Suppressor macrophage treated with lipopolysaccharide for 1 hour (primary cell): ENCODE measurements around the gene ZPBP2.
"Not testable (repeated sequence)": the region's sequence is repeated elsewhere in the genome, so short reads cannot be mapped to it uniquely, and the experiment has no call there.

Experiments used
- DNase-seq, 3 donors: peaks; one replicate each; pipeline ENCODE4 v3.0.0-alpha.2; 2020 to 2022

ZPBP2 gene, protein sequence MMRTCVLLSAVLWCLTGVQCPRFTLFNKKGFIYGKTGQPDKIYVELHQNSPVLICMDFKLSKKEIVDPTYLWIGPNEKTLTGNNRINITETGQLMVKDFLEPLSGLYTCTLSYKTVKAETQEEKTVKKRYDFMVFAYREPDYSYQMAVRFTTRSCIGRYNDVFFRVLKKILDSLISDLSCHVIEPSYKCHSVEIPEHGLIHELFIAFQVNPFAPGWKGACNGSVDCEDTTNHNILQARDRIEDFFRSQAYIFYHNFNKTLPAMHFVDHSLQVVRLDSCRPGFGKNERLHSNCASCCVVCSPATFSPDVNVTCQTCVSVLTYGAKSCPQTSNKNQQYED

DNA sequence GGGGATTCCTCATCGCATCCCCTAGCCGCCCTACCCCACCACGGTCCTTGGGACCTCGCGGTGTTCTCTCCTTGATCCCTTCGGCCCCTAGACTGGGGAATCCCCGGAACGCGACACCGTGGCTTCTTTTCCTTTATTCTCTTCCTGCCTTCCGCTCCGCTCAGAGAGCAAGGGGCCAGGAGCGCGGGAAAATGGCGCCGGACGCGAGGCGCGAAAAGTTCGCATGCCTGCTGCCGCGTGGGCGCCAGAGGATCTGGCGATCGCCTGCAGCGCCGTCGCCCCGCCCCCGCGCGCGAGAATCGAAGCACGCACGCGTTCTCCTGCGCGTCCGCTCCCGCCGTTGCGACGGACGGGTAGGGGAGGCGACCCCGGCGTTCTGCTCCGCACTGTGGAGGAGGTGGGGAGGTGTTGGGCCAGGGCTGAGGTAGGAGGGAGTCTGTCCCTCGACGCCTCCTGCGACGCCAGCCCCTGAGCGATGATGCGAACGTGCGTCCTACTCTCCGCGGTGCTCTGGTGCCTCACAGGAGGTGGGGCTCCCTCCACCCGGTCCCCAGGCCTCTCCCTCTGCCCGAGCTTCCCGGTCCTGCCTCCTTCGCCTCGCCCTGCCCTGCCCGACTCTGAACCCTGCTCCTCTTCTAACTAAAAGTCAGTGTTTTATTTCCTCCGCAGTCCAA, at the start of gene ZPBP2:
TSS of gene ZPBP2 (plus strand) at position 323 of the 674 bp plus-strand sequence. CDS start at position 476, 153 bp downstream.
- DNase-seq = peak in 2 of 3 donors; percentile 12

DNA sequence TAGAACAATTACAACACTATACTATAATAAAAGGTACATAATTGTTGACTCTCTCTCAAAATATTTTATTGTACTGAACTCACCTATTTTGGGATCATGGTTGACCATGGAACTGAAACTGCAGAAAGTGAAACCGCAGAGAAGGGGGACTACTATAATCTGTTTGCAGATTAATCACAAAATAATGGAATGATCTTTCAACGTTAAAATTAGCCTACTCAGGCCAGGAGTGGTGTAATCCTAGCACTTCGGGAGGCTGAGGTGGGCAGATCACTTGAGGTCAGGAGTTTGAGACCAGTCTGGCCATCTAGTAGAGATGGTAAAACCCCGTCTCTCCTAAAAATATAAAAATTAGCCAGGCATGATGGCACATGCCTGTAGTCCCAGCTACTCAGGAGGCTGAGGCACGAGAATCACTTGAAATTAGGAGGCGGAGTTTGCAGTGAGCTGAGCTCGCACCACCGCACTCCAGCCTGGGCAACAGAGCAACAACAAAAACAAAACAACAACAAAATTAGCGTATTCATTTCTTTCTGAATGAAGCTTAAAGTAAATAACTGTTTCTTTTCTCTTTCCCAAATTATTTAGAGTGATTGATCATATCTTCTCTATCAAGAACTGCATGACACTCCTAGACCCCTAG, 49.5 kb upstream of the ZPBP2 start:
- DNase-seq = no peak

DNA sequence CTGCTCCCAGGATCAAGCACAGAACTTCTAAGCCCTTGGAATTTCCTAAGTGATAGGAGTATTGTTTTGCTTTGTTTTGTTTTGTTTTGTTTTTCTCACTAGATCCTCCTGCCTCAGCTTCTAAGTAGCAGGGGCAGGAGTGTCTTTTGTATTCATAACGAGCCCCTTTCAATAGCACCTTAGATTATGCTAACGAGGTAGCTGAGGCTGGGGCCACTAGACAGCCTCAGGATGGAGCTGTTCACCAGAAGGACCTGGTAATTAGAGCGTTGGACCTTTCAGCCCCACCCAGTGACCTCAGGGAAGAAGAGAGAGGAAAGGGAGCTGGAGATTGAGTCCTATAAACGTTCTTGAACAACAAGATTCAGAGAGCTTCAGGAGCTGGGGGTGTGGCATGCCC, 47.5 kb upstream of the ZPBP2 start:
- no peak for DNase-seq

DNA sequence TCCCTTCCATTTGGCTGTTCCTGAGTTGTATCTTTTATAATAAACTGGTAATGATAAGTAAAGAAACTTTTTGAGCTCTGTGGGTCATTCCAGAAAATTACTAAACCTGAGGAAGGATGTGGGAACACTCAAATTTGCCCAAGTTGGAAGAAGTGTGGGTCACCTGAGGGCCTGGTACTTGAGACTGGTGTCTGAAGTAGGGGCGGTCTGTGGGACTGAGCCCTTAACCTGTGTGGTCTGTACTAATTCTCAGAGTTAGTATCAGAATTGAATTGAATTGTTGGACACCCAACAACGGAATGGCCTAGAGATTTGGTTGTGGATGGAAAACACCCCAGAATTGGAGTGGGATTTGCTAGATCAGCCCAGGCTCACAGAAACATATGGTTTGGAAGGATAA, 47.0 kb upstream of the ZPBP2 start:
- no peak for DNase-seq

DNA sequence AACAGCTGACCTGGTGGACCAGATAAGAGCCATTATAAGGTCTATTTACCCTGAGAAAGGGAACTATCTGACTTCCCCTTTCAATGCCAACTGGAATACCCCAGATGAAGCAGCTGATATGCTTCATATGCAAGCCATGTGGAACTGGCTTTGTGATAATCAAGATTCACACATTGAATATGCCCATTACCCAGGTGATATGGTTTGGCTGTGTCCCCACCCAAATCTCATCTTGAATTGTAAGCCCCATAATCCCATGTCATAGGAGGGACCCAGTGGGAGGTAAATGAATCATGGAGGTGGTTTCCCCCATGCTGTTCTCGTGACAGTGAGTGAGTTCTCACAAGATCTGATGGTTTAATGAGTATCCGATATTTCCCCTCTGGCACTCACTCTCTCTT, 46.0 kb upstream of the ZPBP2 start:
- DNase-seq = peak; percentile 70 to 72 (median 71)

DNA sequence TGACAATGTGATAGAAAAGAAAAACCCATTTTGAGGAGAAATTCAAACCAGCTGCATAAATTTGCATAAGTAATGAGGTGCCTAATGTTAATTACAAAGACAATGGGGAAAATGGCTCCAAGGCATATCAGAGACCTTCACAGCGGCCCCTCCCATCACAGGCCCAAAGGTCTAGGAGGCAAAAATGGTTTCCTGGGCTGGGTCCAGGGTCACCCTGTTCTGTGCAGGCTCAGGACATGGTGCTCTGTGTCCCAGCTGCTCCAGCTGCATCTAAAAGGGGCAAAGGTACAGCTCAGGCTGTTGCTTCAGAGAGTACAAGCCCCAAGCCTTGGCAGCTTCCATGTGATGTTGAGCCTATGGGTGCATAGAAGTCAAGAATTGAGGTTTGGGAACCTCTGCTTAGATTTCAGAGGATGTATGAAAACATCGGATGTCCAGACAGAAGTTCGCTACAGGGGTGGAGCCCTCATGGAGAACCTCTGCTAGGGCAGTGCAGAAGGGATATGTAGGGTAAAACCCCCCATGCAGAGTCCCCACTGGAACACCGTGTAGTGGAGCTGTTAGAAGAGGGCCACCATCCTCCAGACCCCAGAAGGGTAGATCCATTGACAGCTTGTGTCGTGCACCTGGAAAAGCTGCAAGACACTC, 44.5 kb upstream of the ZPBP2 start:
- DNase-seq = no peak

DNA sequence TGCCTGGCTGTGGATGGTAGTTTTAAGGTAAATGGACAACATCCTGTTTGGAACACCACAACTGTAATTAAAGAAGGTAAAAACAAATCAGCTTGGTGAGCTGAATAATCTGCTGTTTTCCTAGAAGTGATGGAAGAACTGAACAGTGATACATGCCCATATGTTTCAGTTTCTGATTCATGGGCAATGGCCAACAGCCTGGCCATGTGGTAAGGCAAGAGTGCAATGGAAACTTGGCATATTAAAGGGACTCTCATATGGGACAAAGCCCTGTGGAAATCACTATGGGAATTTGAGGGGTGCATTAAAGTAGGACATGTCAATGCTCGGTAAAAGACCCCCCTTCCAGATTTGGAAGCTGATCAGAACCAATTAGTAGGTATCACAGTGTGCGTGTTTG, 41.7 kb upstream of the ZPBP2 start:
- DNase-seq = peak in 1 of 3 donors; percentile 26

DNA sequence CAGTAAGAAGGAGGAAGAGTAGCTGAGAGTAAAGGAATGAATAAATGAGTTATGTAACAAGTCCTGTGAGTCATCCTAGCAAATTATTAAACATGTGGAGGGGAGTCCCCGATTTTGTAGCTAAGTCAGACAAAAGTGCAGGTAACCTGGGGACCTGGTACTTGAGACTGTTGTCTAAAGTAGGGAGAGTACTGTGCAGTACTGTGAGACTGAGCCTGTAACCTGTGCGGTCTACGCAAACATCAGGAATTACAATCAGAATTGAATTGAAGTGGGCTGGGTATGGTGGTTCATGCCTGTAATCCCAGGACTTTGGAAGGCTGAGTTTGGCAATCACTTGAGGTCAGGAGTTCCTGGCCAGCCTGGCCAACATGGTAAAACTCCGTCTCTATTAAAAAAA, 39.6 kb upstream of the ZPBP2 start:
- no peak for DNase-seq

DNA sequence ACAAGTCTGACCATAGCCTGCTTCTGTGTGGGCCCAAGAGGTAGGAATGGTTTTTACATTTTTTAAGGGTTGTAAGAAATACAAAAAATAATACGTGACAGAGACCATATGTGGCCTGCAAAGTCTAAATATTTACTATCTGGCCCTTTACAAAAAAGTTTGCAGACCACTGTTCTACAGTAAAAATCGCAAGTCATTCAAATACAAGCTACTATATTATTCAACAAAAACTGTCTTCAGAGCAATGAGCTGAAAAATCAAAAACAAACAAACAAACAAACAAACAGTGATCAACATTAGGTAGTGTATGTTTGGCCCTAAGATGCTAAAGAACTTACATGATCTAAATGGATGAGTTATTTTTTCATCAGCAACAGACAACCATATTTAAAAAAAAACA, 36.4 kb upstream of the ZPBP2 start:
- DNase-seq = no peak

DNA sequence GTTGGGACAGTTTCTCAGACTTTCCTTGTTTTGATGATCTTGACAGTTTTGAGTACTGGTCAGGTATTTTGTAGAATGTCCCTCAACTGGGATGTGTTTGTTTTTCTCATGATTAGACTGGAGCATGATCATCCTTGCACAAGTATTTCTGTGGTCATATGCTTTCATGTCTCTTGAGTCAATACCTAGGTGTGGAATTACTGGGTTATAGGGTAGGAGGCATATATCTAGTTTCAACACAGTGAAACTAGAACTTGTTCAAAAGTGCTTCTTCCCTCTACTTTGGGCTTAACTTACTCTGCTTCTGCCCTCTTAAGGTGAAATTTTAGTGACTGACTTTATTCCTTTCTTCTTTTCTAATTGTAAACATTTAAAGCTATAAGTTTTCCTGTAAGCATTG, 34.0 kb upstream of the ZPBP2 start:
- no peak for DNase-seq

DNA sequence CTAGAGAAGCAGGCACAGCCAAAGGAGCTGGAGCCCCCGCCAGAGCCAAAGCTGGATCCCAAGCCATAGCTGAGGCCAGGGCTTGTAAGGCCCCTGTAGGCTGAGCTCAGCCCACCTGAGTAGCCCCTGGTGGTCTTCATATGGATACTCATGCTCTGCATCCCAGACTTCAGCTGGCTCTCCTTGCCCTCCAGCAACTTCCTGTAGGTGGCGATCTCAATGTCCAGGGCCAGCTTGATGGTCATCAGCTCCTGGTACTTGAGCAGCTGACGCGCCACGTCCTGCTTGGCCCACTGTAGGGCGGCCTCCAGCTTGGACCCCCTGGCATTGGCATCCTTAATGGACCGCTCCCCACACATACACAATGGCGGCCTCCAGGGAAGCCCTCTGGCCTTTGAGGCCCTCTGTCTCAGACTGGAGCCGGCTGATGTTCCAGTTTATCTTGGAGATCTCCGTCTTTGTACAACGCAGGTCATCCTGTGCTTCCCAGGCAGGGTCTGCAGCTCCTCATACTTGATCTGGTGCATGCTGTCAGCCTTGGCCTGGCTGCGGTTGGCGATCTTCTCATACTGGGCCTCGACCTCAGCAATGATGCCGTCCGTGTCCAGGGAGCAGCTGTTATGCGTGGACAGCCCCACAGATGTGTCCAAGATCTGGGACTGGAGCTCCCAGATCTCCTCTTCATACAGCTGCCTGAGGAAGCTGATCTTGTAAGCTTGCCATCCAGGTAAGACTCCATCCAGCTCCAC, 32.8 kb upstream of the ZPBP2 start:
- DNase-seq = no peak

DNA sequence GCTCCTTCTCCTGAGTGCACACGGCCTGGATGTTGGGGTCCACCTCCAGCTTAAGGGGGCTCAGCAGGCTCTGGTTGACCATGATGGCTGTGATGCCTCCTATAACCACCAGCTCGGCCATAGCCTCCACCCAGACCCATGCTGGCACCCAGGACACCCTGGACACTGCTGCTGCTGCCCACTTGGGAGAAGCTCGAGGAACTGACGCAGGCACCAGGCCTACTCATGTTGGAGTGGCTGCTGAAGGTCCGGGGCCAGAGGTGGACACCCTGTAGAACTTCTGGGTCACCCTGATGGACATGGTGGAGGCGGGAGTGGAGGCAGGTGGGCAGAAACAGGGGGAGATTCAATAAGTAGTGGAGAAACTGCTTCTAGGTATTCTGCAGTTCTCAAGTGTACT, 31.9 kb upstream of the ZPBP2 start:
- DNase-seq = no peak

DNA sequence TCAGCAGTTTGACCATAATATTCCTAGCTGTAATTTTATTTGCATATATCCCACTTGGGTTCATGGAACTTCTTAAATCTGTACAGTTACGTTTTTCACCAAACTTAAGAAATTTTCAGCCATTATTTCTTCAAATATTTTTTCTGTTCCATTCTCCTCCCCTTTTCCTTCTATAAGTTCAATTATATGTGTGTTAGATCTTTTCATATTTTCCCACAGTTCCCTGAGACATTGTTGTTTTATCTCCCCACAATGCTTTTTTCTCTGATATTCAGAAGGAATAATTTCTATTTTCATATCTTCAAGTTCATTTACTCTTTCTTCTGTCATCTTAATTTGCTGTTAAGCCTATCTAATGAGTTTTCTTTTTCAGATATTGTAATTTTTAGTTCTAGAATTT, 29.9 kb upstream of the ZPBP2 start:
- DNase-seq = no peak

DNA sequence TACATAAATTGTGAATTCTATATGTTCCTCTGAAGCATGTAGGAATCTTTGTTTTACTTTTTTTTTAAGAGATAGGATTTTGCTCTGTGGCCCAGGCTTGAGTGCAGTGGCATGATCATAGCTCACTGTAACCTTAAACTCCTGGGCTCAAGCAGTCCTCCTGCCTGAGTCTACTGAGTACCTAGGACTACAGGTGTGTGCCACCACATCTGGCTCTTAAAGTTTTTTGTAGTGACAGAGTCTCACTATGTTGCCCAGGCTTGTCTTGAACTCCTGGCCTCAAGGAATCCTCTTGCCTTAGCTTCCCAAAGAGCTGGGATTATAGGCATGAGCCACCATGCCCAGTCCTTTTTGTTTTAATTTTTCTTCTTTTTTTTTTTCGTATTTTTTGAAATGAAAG, 29.2 kb upstream of the ZPBP2 start:
- DNase-seq = no peak

DNA sequence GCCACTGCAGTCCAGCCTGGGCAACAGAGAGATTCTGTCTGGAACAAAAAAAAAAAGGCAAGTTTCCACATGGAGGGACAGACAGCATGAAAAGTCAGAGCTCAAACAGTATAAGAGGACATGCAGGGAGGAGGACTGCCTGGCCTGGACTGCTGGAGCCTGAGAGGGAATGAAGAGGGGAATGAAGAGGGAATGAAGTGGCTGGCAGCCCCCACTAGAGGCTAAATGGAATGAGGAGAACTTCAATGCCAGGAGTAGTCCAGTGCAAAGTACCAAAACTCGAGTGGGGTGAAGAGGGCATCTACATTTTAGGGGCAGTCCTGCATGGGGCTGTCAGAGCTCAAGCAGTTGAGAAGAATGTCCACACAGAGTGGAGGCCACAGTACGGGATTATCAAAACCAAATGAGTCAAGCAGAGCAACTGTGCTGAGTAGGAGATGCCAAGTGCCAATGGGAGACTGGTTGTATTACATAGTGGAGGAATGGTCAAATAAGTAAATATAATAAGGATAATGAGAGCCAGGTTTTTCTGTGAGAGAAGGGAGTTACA, 26.8 kb upstream of the ZPBP2 start:
- no peak for DNase-seq

DNA sequence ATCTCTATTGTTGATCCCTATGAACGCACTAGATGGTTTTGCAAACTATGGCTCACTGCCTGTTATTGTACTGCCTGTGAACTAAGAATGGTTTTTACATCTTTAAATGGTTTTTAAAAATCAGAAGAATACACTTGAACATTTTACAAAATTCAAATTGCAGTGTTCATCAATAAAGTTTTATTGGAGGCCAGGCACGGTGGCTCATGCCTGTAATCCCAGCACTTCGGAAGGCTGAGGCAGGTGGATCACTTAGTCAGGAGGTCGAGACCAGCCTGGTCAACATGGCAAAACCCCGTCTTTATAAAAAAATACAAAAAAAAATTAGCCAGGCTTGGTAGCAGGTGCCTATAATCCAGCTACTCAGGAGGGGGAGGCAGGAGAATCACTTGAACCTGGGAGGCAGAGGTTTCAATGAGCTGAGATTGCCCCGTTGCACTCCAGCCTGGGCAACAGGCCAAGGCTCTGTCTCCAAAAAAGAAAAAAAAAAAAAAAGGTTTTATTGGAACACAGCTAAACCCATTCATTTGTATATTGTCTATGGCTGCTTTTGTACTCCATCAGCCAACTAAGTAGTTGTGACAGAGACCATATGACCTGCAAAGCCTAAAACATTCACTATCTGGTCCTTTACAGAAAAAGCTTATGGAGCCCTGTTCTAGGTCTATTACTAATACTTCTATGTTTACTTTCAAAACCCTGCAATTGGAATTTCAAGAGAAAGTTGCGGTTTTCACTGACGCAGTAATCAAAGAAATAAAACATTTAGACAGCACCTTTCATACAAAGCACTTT, 22.8 kb upstream of the ZPBP2 start:
- DNase-seq = no peak

DNA sequence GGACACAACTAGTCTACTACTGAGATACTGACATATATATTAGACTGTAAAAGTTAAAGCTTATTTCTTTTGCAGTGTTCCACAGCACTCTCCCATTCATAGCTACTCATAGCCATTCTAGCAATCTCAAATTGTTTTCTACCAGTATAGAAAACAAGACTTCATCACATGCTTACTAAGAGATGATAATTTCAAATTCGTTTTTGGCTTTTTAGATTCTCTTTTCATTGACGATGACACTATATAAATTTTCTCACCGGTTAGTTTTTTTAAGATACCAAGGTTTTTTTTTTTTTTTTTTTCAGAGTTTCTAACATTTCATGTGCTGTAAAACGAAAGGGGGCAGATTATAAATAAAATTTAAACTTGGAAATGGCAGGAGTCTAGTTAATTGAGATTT, 21.8 kb upstream of the ZPBP2 start:
- no peak for DNase-seq

DNA sequence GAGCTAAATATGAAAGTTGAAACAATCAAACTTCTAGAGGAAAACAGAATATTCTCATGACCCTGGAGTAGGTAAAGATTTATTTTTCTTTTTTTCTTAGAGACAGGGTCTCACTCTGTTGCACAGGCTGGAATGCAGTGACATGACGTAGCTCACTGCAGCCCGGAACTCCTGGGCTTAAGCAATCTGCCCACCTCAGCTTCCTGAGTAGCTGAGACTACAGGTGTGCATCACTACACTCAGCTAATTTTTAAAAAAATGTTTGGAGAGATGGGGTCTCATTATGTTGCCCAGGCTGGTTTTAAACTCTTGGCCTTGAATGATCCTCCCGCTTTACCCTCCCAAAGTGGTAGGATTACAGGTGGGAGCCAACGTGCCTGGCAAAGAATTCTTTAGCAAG, 19.4 kb upstream of the ZPBP2 start:
- no peak for DNase-seq

DNA sequence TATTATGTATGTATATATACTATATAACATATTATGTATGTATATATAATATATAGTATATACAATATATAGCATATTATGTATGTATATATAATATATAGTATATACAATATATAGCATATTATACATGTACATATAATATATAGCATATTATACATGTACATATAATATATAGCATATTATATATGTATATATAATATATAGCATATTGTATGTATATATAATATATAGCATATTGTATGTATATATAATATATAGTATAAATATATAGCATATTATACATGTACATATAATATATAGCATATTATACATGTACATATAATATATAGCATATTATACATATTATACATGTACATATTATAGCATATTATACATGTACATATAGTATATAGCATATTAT, 17.8 kb upstream of the ZPBP2 start:
- not testable (repeated sequence) for DNase-seq

DNA sequence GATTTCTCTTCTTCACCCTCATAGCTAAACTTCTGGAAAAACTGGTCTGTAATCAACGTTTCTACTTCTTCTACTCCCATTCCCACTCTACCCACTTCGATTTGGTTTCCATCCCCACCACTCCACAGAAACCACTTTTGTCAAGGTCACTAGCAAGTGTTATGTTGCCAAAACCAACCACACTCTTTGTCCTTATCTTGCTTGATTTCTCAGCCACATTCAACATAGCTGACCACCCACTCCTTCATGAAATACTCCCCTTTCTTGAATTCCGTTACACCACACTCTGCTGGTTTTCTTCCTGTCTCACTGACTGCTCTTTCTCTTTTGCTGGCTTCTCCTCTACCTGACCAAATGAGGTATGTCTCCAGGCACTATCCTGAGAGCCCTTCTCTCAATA, 15.8 kb upstream of the ZPBP2 start:
- no peak for DNase-seq

DNA sequence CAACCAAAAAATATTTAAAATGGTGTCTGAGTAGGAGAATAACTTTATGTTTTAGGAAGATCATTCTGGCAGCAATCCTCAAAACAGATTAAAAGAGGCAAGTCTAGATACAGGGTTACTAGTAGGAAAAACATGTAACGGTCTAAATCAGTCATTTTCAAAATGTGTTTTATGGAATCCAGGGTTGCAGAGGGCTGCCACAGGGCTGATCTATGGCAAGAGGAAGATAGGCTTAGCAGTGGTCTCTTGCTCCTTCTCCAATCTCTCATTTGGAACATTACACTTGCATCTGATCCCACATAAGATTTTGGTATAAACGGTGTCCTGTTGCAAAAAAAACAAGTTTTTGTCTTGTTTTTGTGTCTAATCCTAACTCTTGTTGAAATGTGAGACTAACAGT, 13.1 kb upstream of the ZPBP2 start:
- no peak for DNase-seq
